Measurements from ENCODE around the gene DSTYK.
"Not testable (repeated sequence)": the region's sequence is repeated elsewhere in the genome, so short reads cannot be mapped to it uniquely, and the experiment has no call there.

DSTYK gene

GRCh38 chr1:205211839-205212536, 486 bp upstream of the DSTYK start:
- DNase-seq: no peak

GRCh38 chr1:205210756-205211168, 740 bp downstream of the DSTYK start:
- DNase-seq: no peak

DNA sequence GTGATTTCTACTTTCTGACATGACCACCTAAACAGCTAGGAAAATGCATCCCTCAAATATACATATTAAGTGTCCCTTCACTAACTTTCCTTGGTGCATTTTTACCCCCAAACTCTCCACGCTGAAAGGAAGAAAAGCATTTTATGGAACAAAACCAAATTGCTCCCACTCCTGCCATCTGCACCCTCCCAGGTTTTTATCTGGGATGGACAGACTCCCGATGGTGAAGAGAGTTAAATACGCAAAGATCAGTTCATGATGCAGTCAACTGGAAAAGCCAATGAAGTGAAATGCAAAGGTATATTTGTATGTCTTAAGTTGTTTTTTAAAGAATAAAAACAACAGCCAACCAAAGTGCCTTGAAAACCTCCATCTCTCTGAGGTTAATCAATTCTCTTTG, 2.7 kb downstream of the DSTYK start:
- DNase-seq: no peak

DNA sequence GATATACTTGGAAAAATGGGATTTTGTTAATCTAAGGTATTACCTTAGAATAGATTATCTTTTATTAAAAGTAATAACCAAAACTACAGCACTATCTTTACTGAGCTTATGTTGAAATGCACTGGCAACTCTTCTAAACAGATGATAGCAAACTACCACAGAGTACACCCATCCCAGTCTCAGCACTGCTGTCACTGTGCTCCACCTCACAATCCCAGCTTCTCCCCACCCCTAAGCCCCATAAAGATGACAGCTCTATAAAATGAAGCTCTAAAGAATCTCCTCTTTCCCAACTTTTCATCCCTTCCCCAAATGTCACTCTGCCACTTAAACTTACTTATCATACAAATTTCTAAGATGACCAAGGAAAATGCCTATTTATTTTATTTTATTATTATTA, 6.4 kb downstream of the DSTYK start:
- no peak for DNase-seq

DNA sequence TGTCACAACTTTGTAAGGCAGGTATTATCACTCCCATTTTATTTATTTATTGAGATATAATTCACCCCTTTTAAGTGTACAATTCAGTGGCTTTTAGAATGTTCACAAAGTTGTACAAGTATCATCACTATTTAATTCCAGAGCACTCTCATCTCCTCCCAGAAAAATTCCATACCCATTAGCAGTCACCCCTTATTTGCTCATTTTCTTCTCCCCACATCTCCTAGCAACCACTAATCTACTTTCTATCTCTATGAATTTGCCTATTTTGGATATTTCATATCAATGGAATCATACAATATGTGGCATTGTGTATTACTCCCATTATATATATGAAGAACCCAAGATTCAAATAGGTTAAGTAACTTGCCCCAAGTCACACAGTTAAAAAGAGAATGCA, 7.0 kb downstream of the DSTYK start:
- DNase-seq: no peak

DNA sequence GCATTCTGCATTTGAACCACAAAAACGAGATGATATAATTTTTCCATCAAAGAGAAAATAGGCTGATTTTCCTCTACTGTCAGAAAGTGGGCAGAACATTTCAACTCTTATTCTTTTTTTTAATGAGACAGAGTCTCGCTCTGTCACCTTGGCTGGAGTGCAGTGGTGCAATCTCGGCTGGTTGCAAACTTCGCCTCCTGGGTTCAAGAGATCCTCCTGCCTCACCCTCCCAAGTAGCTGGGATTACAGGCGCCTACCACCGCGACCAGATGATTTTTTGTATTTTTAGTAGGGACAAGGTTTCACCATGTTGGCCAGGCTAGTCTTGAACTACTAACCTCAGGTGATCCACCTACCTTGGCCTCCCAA, 11.6 kb downstream of the DSTYK start:
- no peak for DNase-seq

- no peak for DNase-seq
Measured at GRCh38 chr1:205199090-205199930, 12.2 kb downstream of the DSTYK start.

- no peak for DNase-seq
Measured at GRCh38 chr1:205192287-205192686, 19.2 kb downstream of the DSTYK start.

- DNase-seq: no peak
Measured at GRCh38 chr1:205191622-205192021, 19.9 kb downstream of the DSTYK start.

DNA sequence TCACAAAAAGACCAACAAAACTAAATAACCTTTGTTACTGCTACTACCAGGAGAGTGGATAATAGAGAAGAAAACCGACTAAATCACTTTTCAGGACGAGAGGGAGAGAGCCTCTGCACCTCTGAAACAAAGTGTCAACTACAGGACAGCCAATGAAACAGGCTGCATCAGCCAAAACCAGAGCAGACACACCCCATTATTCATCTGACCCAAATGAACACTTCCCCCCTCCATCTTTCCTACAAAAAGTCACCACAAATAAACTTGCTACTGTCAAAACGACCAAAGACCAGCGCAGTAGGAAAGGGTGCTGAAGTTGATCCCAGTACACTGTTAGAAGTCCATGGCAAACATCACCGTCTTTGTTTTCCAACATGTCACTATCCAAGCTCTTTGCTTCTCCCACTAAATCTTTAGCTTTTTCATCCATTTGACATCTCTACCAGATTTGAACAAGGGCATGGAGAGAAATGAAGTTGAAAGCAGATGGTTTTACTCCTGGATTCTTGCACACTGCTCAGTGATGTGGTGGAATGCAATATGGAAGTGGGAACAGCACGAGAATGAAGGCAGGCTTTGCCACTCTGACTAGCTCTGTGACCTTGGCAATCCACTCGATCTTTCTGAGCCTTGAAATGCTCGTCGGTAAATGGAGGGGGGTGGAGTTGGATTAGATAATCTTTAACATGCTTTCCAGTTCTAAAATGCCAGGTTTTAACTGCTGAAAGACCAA, 20.5 kb downstream of the DSTYK start:
- no peak for DNase-seq

DNA sequence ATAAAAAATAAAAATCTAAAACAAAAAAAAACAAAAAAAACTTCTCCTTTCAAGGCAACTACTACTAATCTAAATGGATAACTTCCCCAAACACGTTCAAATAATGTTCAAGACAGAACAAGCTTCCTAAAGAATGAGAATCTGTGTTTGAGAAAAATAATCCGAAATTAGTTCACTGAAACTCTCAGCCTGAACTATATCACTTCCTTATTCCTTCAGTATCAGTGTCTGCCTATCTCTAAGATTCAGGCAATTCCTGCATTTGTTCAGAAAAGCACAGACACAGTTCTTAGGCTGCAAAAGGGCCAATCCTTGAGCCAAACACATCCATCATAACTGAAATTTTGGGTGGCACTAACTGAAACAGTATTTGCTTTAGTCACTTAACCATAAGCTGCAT, 22.4 kb downstream of the DSTYK start:
- DNase-seq: no peak

GRCh38 chr1:205188596-205188995, 22.9 kb downstream of the DSTYK start:
- DNase-seq: no peak

- no peak for DNase-seq
Measured at GRCh38 chr1:205188098-205188497, 23.4 kb downstream of the DSTYK start.

DNA sequence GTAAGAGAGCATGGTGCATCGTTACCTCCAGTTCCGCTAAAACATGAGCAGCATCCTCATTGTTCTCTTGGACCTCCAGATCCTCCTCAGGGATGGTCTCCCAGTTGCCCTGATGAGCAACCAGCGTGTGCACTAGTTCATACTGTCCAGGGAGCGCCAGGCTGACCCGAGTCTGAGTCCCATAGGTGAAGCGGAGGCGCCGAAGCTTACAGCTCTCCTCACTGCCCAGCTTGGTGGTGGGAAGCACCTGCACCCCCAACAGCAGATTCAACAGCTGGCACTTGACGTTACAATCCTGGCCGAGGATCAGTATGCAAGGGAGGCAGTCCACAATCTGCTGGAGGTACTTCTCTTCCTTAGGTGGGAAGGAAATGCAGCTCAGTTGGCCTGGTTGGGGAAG, 24.1 kb downstream of the DSTYK start:
- no peak for DNase-seq

DNA sequence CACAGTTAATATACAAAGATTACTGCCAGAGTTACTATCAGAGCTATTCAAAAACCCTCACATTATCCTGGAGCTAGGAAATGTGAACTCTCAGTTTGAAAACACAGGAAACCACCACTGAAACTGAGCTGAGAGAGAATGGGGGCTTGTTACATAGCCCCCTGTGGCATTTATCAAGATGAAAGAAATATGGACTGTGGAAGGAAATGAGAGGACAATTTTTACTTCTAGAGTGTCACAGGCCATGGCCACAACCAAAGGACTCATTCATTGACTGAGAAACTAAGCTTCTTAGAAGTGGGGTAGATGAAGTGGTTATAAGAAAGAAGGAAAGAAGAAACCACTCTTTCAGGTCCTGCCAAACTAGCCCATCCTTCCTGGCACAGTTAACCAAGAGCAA, 25.3 kb downstream of the DSTYK start:
- DNase-seq: no peak

GRCh38 chr1:205183676-205184335, 27.7 kb downstream of the DSTYK start:
- DNase-seq: no peak

- no peak for DNase-seq
Measured at GRCh38 chr1:205182930-205183329, 28.6 kb downstream of the DSTYK start.

DNA sequence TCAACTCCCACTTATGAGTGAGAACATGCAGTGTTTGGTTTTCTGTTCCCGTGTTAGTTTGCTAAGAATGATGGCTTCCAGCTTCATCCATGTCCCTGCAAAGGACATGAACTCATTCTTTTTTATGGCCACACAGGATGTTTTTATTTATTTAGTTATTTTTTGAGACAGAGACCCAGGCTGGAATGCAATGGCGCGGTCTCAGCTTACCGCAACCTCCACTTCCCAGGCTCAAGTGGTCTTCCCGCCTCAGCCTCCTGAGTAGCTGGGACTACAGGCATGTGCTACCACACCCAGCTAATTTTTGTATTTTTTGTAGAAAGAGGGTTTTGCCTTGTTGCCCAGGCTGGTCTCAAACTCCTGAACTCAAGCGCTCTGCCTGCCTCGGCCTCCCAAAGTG, 31.2 kb downstream of the DSTYK start:
- not testable (repeated sequence) for DNase-seq

- no peak for DNase-seq
Measured at GRCh38 chr1:205179842-205180241, 31.7 kb downstream of the DSTYK start.

- no peak for DNase-seq
Measured at GRCh38 chr1:205172729-205173366, 38.7 kb downstream of the DSTYK start.

DNA sequence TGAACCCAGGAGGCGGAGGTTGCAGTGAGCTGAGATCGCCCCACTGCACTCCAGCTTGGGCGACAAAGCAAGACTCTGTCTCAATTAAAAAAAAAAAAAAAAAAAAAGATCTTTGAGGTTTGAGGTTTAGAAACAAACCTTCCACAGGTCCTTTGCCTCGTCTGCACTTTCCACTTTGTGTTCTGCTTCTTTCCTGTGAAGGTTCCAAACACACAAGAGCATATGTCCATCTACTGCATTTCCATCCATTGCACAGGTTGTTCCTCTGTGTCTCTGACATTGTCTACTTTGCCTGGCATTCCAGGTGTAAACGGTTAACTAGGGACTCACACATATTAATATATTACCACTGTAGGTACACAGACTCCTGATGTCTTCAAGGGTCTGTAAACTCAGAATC, 40.1 kb downstream of the DSTYK start:
- no peak for DNase-seq

- no peak for DNase-seq
Measured at GRCh38 chr1:205170532-205171269, 40.8 kb downstream of the DSTYK start.

Measured in NCI-H1092 treated with DMSO at 0.1 percent for 48 hours (cell line).